Bone marrow (tissue), 2 donors: ENCODE measurements around the gene NUSAP1.
"Not testable (repeated sequence)": the region's sequence is repeated elsewhere in the genome, so short reads cannot be mapped to it uniquely, and the experiment has no call there.

ENCODE experiments used
- DNase-seq, 2 donors: peaks; one replicate each; lab custom pipeline; 2025; lab: John Stamatoyannopoulos, UW

NUSAP1 gene

DNA sequence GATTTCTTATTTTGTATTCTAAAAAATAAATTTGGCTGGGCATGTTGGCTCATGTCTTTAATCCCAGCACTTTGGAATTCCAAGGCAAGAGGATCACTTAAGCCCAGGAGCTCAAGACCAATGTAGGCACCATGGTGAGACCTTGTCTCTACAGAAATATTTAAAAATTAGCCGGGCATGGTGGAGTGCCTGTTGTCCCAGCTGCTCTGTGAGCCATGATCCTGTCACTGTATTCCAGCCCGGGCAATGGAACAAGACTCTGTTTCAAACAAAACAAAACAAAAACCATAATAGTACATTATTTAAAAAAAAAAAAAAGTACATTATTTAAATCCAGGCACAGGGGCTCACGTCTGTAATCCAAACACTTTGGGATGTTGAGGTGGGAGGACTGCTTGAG, 78.8 kb downstream of the NUSAP1 start:
- DNase-seq: no peak

DNA sequence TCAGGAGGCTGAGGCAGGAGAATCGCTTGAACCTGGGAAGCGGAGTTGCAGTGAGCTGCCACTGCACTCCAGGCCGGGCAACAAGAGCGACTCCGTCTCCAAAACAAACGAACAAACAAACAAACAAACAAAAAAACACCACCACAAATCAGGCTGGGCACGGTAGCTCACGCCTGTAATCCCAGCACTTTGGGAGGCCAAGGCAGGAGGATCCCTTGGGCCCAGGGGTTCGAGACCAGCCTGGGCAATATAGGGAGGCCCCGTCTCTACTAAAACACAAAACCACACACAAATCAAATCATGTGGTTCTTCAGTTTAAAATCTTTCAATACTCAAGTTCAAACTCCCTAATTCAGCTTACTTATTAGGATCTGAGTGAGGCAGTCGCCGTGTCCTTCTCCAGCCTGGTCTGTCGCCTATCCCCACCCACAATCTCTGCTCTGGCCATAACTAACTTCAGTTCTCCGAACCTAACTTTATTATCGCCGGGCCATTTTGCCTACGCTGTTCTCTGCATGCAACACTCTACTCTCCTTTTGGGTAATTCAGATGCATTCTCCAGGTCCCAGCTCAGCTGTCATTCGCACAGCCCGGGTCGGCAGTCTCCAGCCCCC, 83.6 kb downstream of the NUSAP1 start:
- no peak for DNase-seq

DNA sequence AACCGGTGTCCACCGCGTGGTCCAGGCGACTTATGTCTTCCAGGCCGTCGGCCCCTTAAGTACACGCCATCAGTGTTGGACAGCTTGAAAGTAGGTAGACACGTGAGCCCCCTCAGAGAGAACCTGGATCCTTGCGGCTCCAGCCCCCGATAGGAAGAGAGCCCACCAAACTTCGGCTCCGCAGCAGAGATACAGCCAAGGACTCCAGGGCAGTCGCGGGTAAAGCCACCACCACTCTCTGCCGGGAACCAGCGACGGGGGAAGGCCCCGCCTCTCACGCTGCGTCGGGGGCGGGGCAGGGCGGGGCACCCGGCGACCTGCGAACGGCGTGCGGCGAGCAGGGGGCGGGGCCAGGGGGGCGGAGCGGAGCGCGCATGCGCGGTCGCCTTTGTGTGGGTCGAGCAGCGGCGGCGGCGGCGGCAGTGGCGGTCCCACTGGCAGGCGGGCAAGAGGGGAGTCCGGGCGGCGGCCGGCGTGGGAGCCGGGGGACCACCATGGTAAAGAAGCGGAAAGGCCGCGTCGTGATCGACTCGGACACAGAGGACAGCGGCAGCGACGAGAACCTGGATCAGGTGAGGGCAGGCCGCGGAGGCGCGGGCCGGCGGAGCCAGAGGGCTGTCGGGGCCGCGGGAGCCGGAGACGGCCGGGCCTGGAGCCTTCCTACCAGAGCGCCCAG, 84.2 kb downstream of the NUSAP1 start, which contains the start of gene RTF1:
RTF1 (plus strand) TSS at position 354 of the 676 bp plus-strand sequence; CDS start at position 375, 21 bp downstream.
- DNase-seq: peak; percentile 62 to 94

DNA sequence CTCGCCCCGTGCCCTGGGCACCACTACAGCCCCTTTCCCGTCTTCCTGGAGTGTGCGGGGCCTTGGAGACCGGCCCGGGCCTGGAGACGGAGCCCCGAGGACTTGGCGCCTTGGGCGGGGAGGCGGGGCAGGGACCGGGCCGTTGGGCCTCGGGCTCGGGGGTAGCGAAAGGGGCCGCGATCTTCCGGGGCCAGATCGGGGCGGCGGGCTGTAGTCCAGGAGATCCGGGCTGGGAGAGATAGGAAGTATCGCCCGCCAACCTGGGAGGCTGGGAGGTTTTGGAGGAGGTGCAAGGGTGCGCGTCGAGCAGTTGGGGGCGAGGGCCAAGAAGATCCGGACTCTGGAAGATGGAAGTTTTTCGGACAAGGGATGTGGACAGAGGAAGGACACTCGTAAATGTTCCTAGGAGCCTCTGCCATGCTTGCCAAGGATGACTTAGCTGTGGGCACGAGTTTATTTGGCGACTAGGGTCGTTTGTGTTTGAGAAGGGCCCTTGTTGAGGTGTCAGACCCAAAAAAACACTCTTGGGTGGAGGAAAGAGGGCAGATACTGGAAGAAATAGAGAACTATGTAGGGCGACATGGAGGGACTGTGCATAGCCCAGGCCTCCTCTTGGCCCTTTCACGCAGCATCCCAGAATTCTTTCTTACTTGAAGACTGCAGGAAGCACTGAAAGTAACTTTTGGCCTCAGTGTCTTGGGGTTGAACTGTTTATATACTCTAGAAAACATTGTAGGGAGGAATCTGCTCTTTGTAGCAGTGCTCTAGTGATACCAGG, 84.9 kb downstream of the NUSAP1 start:
- peak in 1 of 2 donors; percentile 76 for DNase-seq

DNA sequence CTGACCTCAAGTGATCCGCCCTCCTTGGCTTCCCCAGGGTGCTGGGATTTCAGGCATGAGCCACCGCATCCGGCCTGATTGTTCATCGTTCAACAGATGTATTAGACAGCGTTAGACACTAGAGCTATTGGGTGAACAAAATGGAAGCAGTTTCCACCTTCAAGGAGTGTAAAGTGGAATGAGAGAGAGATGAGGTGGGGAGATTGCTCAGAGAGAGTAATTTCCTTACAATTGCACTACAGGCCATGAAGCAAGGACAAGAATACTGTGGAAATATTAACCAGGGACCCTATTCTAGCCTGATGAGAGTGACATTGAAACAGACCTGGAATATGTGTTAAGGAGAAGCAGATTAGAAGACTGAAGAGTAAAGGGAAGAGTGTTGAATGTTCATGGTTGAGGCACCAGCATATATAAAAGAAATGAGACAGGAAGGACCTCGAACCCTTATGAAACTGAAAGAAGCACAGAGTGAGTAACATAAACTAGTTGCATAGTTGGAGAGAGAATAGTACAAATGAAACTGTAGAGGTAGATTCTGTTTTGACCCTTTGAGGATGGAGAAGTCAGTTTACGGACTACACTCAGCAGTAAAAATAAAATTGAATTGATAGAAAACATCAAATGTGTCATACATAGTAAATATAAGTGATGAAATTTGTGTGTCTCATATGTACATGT, 91.4 kb downstream of the NUSAP1 start:
- DNase-seq: no peak

DNA sequence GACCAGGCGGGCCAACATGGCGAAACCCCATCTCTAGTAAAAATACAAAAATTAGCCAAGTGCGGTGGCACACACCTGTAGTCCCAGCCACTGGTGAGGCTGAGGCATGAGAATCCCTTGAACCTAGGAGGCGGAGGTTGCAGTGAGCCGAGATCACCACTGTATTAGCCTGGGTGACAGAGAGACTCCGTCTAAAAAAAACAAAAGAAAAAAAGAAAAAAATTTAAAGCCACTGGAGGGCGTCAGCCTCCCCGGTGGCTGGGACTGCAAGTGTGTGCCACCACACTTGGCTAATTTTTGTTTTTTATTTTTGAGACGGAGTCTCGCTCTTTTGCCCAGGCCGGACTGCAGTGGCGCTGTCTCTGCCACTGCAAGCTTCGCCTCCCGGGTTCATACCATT, 92.1 kb downstream of the NUSAP1 start:
- DNase-seq: no peak

DNA sequence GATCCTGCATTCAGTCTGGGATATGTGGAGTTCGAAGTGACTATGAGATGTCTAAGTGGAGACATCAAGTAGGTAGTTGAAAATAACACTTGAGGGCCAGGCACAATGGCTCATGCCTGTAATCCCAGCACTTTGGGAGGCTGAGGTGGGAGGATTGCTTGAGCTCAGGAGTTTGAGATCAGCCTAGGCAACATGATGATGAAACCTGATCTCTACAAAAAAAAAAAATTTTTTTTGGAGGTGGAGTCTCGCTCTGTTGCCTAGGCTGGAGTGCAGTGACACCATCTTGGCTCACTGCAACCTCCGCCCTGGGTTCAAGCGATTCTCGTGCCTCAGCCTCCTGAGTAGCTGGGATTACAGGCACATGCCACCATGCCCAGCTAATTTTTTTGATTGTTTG, 93.2 kb downstream of the NUSAP1 start:
- not testable (repeated sequence) for DNase-seq

DNA sequence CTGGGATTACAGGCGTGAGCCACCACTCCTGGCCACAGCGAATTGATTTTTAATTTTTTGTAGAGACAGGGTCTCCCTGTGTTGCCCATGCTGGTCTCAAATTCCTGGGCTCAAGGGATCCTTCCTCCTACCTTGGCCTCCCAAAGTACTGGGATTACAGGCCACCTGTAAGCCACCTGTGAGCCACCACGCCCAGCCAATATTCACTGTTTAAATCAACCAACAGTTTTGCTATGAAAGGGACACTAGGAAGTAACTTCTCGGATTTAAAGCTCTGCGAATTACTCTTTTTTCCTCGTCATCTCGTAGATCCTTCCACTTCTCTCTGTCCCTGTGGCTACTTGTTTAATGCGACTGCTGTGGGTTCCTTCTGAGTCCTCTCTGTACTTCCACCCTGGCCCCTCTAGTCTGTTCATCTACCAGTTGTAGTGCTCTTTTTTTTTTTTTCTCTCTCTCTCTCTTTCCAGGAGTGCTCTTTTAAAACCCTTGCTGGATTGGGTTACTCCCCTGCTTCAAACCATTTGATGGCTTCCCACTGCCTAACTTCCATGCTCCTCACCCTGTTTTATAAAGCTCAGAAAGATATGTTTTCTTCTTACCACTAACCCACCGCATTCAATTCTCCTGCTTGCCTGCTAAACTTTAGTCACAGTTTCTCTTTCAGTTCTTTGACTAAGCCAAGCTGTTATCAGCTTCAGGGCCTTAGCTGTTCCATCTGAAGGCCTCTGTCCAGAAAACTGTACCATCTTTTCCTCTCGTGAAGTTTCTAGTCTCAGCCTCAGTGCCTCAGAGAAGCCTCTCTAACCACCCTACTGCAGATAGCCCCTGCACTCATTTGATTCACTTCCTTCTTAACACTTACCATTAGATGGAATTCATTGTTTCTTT, 96.6 kb downstream of the NUSAP1 start:
- no peak for DNase-seq
